GM12892 (cell line): Measurements from ENCODE around the gene HIP1R.

ENCODE experiments used
- POLR2A ChIP-seq: IDR thresholded peaks from 2 replicates; pipeline ENCODE4 v1.6.1; 2011; ENCODE audit warnings: low read depth, low read length, control low read depth
- POLR2AphosphoS5 ChIP-seq: IDR thresholded peaks from 2 replicates; pipeline ENCODE4 v1.6.1; 2011; ENCODE audit warnings: low read depth, low read length, control low read depth

DNA sequence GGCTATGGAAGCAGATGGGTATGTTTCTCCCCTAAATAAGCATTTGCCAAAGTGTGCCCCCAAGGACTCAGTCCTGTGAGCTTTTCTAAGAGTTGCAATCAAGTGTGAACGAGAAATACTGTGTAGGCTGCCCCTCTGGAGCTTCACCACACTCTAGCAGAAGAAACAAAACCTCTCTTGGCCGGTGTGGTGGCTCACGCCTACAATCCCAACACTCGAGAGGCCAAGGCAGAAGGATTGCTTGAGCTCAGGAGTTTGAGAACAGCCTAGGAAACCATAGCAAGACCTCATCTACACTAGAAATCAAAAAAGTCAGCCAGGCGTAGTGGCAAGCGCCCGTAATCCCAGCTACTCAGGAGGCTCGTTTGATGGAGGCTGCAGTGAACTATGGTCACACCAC, 50.9 kb downstream of the HIP1R start:
- TF ChIP-seq POLR2A: no peak
- no peak for TF ChIP-seq POLR2AphosphoS5
